A549 (cell line): Measurements from ENCODE around the gene VHLL. TPM values are rescaled to one million over a fixed set of nuclear protein-coding genes. Genes with fewer than 3 reads are reported as not detected.

ENCODE experiments used
- ATAC-seq, 2 experiments: fragments of 200-7000 bp in 1 of 2; fragments of >200 bp in 1 of 2; cut with Nextera tagmentation in 1 of 2; cut with Tn5 transposase in 1 of 2; 3 replicates each; pipeline versions ENCODE4 v1.8.0 to v1.9.1; 2018 to 2020; ENCODE audit warnings: mild to moderate bottlenecking in 1 of 2, moderate library complexity in 1 of 2
- CTCF ChIA-PET: fragments of 300-600 bp; sonication (Branson Sonifier 250); formaldehyde crosslinking; extraction: SDS; loops from one replicate; lab custom pipeline; 2021; ENCODE audit warnings: antibody characterized with exemption, inconsistent platforms; lab: Yijun Ruan, JAX
- POLR2A ChIA-PET: fragments of 350-600 bp; formaldehyde crosslinking; extraction: SDS; loops from one replicate; lab custom pipeline; 2021; ENCODE audit warnings: antibody characterized with exemption, inconsistent platforms; lab: Yijun Ruan, JAX
- DNase-seq, 2 experiments: peaks; one replicate each; pipeline versions ENCODE4 v3.0.0 to v3.0.0-alpha.2; 2011 to 2016; ENCODE audit warnings: low read depth in 1 of 2, low spot score in 1 of 2
- FAIRE-seq: peaks from 2 replicates; lab custom pipeline; 2011; peaks lifted over from hg19 to GRCh38; lab: Jason Lieb, UNC
- H3K27ac ChIP-seq, 2 experiments: fragments of >200 bp; sonication (Bioruptor Twin); formaldehyde crosslinking; 3 replicates each; pipeline ENCODE4 v1.5.1; 2016 to 2017
- H3K4me1 ChIP-seq: fragments of >200 bp; sonication (Bioruptor Twin); formaldehyde crosslinking; 3 replicates; pipeline ENCODE4 v1.6.1; 2016
- H3K4me2 ChIP-seq: fragments of >200 bp; sonication (Bioruptor Twin); formaldehyde crosslinking; 3 replicates; pipeline ENCODE4 v1.6.1; 2016
- H3K4me3 ChIP-seq: fragments of >200 bp; sonication (Bioruptor Twin); formaldehyde crosslinking; 3 replicates; pipeline ENCODE4 v1.5.1; 2016
- H3K9me3 ChIP-seq: fragments of >200 bp; sonication (Bioruptor Twin); formaldehyde crosslinking; 3 replicates; pipeline ENCODE4 v1.6.1; 2016
- BCL3 ChIP-seq: fragments of >200 bp; sonication (Bioruptor Twin); formaldehyde crosslinking; IDR thresholded peaks from 3 replicates; pipeline ENCODE4 v1.6.1; 2016
- CHD2 ChIP-seq: fragments of 150-350 bp; IDR thresholded peaks from 2 replicates; pipeline ENCODE4 v1.6.1; 2014; ENCODE audit warnings: low read length; ENCODE audit not compliant: partially characterized antibody
- EHF ChIP-seq: fragments of 250-450 bp; sonication (Bioruptor Pico); IDR thresholded peaks from 2 replicates; pipeline ENCODE4 v1.5.0; 2020; ENCODE audit warnings: mild to moderate bottlenecking
- EP300 ChIP-seq, 2 experiments: fragments of >200 bp; sonication (Bioruptor Twin); formaldehyde crosslinking; IDR thresholded peaks; 2 replicates in 1 of 2; 3 replicates in 1 of 2; pipeline ENCODE4 v1.6.1; 2016 to 2017
- FOXS1 ChIP-seq: fragments of 250-450 bp; sonication (Bioruptor Pico); IDR thresholded peaks from 2 replicates; pipeline ENCODE4 v1.5.0; 2020; ENCODE audit warnings: mild to moderate bottlenecking, moderate library complexity
- HDAC2 ChIP-seq: fragments of 200-600 bp; sonication (generic); IDR thresholded peaks from 2 replicates; pipeline ENCODE4 v1.6.1; 2016
- HMGXB4 ChIP-seq: fragments of 250-450 bp; sonication (Bioruptor Pico); IDR thresholded peaks from 2 replicates; pipeline ENCODE4 v1.5.0; 2021; ENCODE audit warnings: mild to moderate bottlenecking, moderate library complexity, borderline replicate concordance
- HOXB13 ChIP-seq: fragments of 250-450 bp; sonication (Bioruptor Pico); IDR thresholded peaks from 2 replicates; pipeline ENCODE4 v1.5.0; 2020; ENCODE audit warnings: low read depth, mild to moderate bottlenecking, moderate library complexity
- KDM5A ChIP-seq: fragments of 200-600 bp; sonication (generic); IDR thresholded peaks from 2 replicates; pipeline ENCODE4 v1.6.1; 2016; ENCODE audit warnings: antibody characterized with exemption, mild to moderate bottlenecking
- MYC ChIP-seq: IDR thresholded peaks from 2 replicates; pipeline ENCODE4 v1.6.1; 2012; ENCODE audit warnings: mild to moderate bottlenecking, inconsistent platforms, low read length, improper control_type of control experiment, borderline replicate concordance
- RAD21 ChIP-seq, 2 experiments: fragments of >200 bp in 1 of 2; sonication (Bioruptor Twin) in 1 of 2; formaldehyde crosslinking in 1 of 2; IDR thresholded peaks in 1 of 2; conservative IDR thresholded peaks in 1 of 2; 2 replicates in 1 of 2; 3 replicates in 1 of 2; pipeline ENCODE4 v1.6.1; 2012 to 2018; ENCODE audit warnings: inconsistent platforms in 1 of 2
- RCOR1 ChIP-seq: fragments of 150-350 bp; IDR thresholded peaks from 2 replicates; pipeline ENCODE4 v1.6.1; 2014; ENCODE audit warnings: antibody characterized with exemption, low read length, low read depth
- RNF2 ChIP-seq: fragments of 200-600 bp; sonication (generic); IDR thresholded peaks from 2 replicates; pipeline ENCODE4 v1.6.1; 2016; ENCODE audit warnings: low read depth, mild to moderate bottlenecking, antibody characterized with exemption, moderate library complexity, borderline replicate concordance
- TP53 ChIP-seq: fragments of 250-450 bp; sonication (Bioruptor Pico); IDR thresholded peaks from 2 replicates; pipeline ENCODE4 v1.5.0; 2021; ENCODE audit warnings: mild to moderate bottlenecking, moderate library complexity
- USF2 ChIP-seq: fragments of 450-650 bp; IDR thresholded peaks from 2 replicates; pipeline ENCODE4 v1.6.1; 2014; ENCODE audit warnings: antibody characterized with exemption
- ZFP36 ChIP-seq: fragments of 450-650 bp; IDR thresholded peaks from 2 replicates; pipeline ENCODE4 v1.6.1; 2014; ENCODE audit warnings: borderline replicate concordance; ENCODE audit not compliant: partially characterized antibody
- ZSCAN20 ChIP-seq: fragments of 250-450 bp; sonication (Bioruptor Pico); IDR thresholded peaks from 2 replicates; pipeline ENCODE4 v1.8.0; 2022; ENCODE audit warnings: mild to moderate bottlenecking, moderate library complexity
- WGBS: methylation state at CpG from one replicate; pipeline ENCODE4 v1.1.6; 2017; ENCODE audit errors: missing lambda C conversion rate; 5-methylcytosine and 5-hydroxymethylcytosine counted together
- polyA plus RNA-seq, 4 experiments: library from polyadenylated mRNA; depleted of rRNA in 3 of 4; stranded (reverse); fragments of >200 nt; fragmentation: RNase III in 1 of 4; extraction: RNeasy Plus Mini Kit Qiagen cat#74134 plus additional on column Dnase treatment in 1 of 4; gene quantifications; 2 replicates in 3 of 4; 3 replicates in 1 of 4; pipeline ENCODE4 v1.2.3, GENCODE V29; 2011 to 2017

VHLL gene
- polyA plus RNA-seq, 2 of the 4 experiments (the other 2 are of a cell fraction) = not detected

- TF ChIP-seq HOXB13 (no peak), RCOR1 (no peak), MYC (no peak)
- TF ChIP-seq, all 56 proteins: peak for 0
Measured at GRCh38 chr1:156253634-156254033, 45.5 kb downstream of the VHLL start (continued).

- DNase-seq (no peak), ATAC-seq (no peak), FAIRE-seq (no peak)
- H3K9me3 ChIP-seq = no peaks in the 10 kb centered on the region
- no peak overlapping the region for H3K4me3 ChIP-seq
- 70% methylated on average over 3 of the region's 3 CpGs for WGBS
- no peak overlapping the region for H3K4me2 ChIP-seq
- ChIA-PET POLR2A (interaction anchor here (0.5 to 1.3 kb wide), 2 partner anchors 38 to 83 kb away, joined by 3 to 5 read pairs; partner anchors contain the start of gene PMF1), CTCF (interaction anchor here (0.7 to 3.6 kb wide), 14 partner anchors 9 to 194 kb away, joined by 3 to 12 read pairs (median 5); partner anchors contain the start of gene BGLAP)
- H3K4me1 ChIP-seq = peaks cover 12% of the 10 kb centered on the region
- H3K27ac ChIP-seq = no peak overlapping the region
- no peak for TF ChIP-seq BCL3
- no peak for TF ChIP-seq HMGXB4
Measured at GRCh38 chr1:156251527-156251926, 47.6 kb downstream of the VHLL start.

GRCh38 chr1:156249593-156249992, 49.5 kb downstream of the VHLL start:
- TF ChIP-seq CHD2 = no peak
- no peak for TF ChIP-seq RNF2
- TF ChIP-seq USF2 = no peak
- no peak for TF ChIP-seq TP53 (CRISPR knock-in tag)
- no peak for TF ChIP-seq EP300 (IDR thresholded peaks at IDR 0.05)
- TF ChIP-seq RCOR1 = no peak
- no peak for TF ChIP-seq ZFP36
- TF ChIP-seq HDAC2 = no peak
- no peak for TF ChIP-seq KDM5A
- no peak for TF ChIP-seq EHF (CRISPR knock-in tag)
- no peak for TF ChIP-seq RAD21 (conservative IDR thresholded peaks at IDR 0.05 in 1 of 2, IDR thresholded peaks at IDR 0.05 in 1 of 2)
- TF ChIP-seq ZSCAN20 = no peak
- no peak for TF ChIP-seq FOXS1 (CRISPR knock-in tag)
- H3K4me2 ChIP-seq = no peak overlapping the region
- no peak for DNase-seq
- CTCF ChIA-PET = interaction anchor here (1.1 to 3.1 kb wide), 6 partner anchors 10 to 136 kb away, joined by 3 to 17 read pairs (median 4); no protein-coding TSS in a partner anchor
- WGBS = 82% methylated on average over 5 of the region's 5 CpGs
- H3K9me3 ChIP-seq = no peaks in the 10 kb centered on the region
- ATAC-seq = no peak
- no peak overlapping the region for H3K27ac ChIP-seq
- H3K4me3 ChIP-seq = no peak overlapping the region
- peaks cover 12% of the 10 kb centered on the region for H3K4me1 ChIP-seq
- FAIRE-seq = no peak
- POLR2A ChIA-PET = no interaction called here

Other genes starting within 250 kb of the VHLL start
- 42.0 and 47.6 TPM in 2 replicates for gene UBQLN4, start 245.5 kb downstream of the VHLL start, polyA plus RNA-seq (2011; rRNA removed)
- gene UBQLN4, start 245.5 kb downstream of the VHLL start, polyA plus RNA-seq (2017; fragmentation: RNase III; extraction: RNeasy Plus Mini Kit Qiagen cat#74134 plus additional on column Dnase treatment) = 36.5 to 39.1 TPM (median 38.2 TPM) in 3 replicates
- 63.0 and 71.4 TPM in 2 replicates for gene LAMTOR2, start 244.5 kb downstream of the VHLL start, polyA plus RNA-seq (2011; rRNA removed)
- gene LAMTOR2, start 244.5 kb downstream of the VHLL start, polyA plus RNA-seq (2017; fragmentation: RNase III; extraction: RNeasy Plus Mini Kit Qiagen cat#74134 plus additional on column Dnase treatment) = 151 to 171 TPM (median 166 TPM) in 3 replicates
- gene RAB25, start 238.1 kb downstream of the VHLL start, polyA plus RNA-seq (2011; rRNA removed) = 0.11 TPM in 1 of 2 replicates, not detected in the other
- not detected in 3 replicates for gene RAB25, start 238.1 kb downstream of the VHLL start, polyA plus RNA-seq (2017; fragmentation: RNase III; extraction: RNeasy Plus Mini Kit Qiagen cat#74134 plus additional on column Dnase treatment)
- gene MEX3A, start 216.8 kb downstream of the VHLL start, polyA plus RNA-seq (2011; rRNA removed) = 1.8 and 2.4 TPM in 2 replicates
- 3.3 to 4.9 TPM (median 4.4 TPM) in 3 replicates for gene MEX3A, start 216.8 kb downstream of the VHLL start, polyA plus RNA-seq (2017; fragmentation: RNase III; extraction: RNeasy Plus Mini Kit Qiagen cat#74134 plus additional on column Dnase treatment)
- 155 and 214 TPM in 2 replicates for gene LMNA, start 184.6 kb downstream of the VHLL start, polyA plus RNA-seq (2011; rRNA removed)
- 286 to 310 TPM (median 288 TPM) in 3 replicates for gene LMNA, start 184.6 kb downstream of the VHLL start, polyA plus RNA-seq (2017; fragmentation: RNase III; extraction: RNeasy Plus Mini Kit Qiagen cat#74134 plus additional on column Dnase treatment)
- 0.27 and 0.37 TPM in 2 replicates for gene SEMA4A, start 145.7 kb downstream of the VHLL start, polyA plus RNA-seq (2011; rRNA removed)
- gene SEMA4A, start 145.7 kb downstream of the VHLL start, polyA plus RNA-seq (2017; fragmentation: RNase III; extraction: RNeasy Plus Mini Kit Qiagen cat#74134 plus additional on column Dnase treatment) = 0.04 to 0.09 TPM (median 0.07 TPM) in 3 replicates
- 30.7 and 38.8 TPM in 2 replicates for gene SLC25A44, start 105.2 kb downstream of the VHLL start, polyA plus RNA-seq (2011; rRNA removed)
- gene SLC25A44, start 105.2 kb downstream of the VHLL start, polyA plus RNA-seq (2017; fragmentation: RNase III; extraction: RNeasy Plus Mini Kit Qiagen cat#74134 plus additional on column Dnase treatment) = 22.7 to 25.1 TPM (median 23.1 TPM) in 3 replicates
- gene PMF1, start 86.3 kb downstream of the VHLL start, polyA plus RNA-seq (2011; rRNA removed) = 61.4 and 63.9 TPM in 2 replicates
- gene PMF1, start 86.3 kb downstream of the VHLL start, polyA plus RNA-seq (2017; fragmentation: RNase III; extraction: RNeasy Plus Mini Kit Qiagen cat#74134 plus additional on column Dnase treatment) = 57.7 to 59.8 TPM (median 59.4 TPM) in 3 replicates
- gene BGLAP, start 57.1 kb downstream of the VHLL start, polyA plus RNA-seq (2011; rRNA removed) = 0.12 and 0.42 TPM in 2 replicates
- gene BGLAP, start 57.1 kb downstream of the VHLL start, polyA plus RNA-seq (2017; fragmentation: RNase III; extraction: RNeasy Plus Mini Kit Qiagen cat#74134 plus additional on column Dnase treatment) = 0.23 to 0.30 TPM in 2 of 3 replicates, not detected in the other
- gene PAQR6, start 51.3 kb downstream of the VHLL start, polyA plus RNA-seq (2011; rRNA removed) = 2.4 and 2.8 TPM in 2 replicates
- 5.6 to 10.6 TPM (median 8.6 TPM) in 3 replicates for gene PAQR6, start 51.3 kb downstream of the VHLL start, polyA plus RNA-seq (2017; fragmentation: RNase III; extraction: RNeasy Plus Mini Kit Qiagen cat#74134 plus additional on column Dnase treatment)
- 25.6 and 38.0 TPM in 2 replicates for gene SMG5, start 16.5 kb downstream of the VHLL start, polyA plus RNA-seq (2011; rRNA removed)
- gene SMG5, start 16.5 kb downstream of the VHLL start, polyA plus RNA-seq (2017; fragmentation: RNase III; extraction: RNeasy Plus Mini Kit Qiagen cat#74134 plus additional on column Dnase treatment) = 46.4 to 51.5 TPM (median 48.7 TPM) in 3 replicates
- gene TMEM79, start 15.0 kb downstream of the VHLL start, polyA plus RNA-seq (2011; rRNA removed) = 7.2 and 7.5 TPM in 2 replicates
- gene TMEM79, start 15.0 kb downstream of the VHLL start, polyA plus RNA-seq (2017; fragmentation: RNase III; extraction: RNeasy Plus Mini Kit Qiagen cat#74134 plus additional on column Dnase treatment) = 5.7 to 6.3 TPM (median 6.3 TPM) in 3 replicates
- 12.4 and 16.9 TPM in 2 replicates for gene GLMP, start 3.6 kb downstream of the VHLL start, polyA plus RNA-seq (2011; rRNA removed)
- 23.0 to 32.5 TPM (median 29.0 TPM) in 3 replicates for gene GLMP, start 3.6 kb downstream of the VHLL start, polyA plus RNA-seq (2017; fragmentation: RNase III; extraction: RNeasy Plus Mini Kit Qiagen cat#74134 plus additional on column Dnase treatment)
- 528 and 530 TPM in 2 replicates for gene CCT3, start 39.0 kb upstream of the VHLL start, polyA plus RNA-seq (2011; rRNA removed)
- gene CCT3, start 39.0 kb upstream of the VHLL start, polyA plus RNA-seq (2017; fragmentation: RNase III; extraction: RNeasy Plus Mini Kit Qiagen cat#74134 plus additional on column Dnase treatment) = 804 to 909 TPM (median 824 TPM) in 3 replicates
- gene TSACC, start 39.2 kb upstream of the VHLL start, polyA plus RNA-seq (2011; rRNA removed) = 3.9 and 4.7 TPM in 2 replicates
- 2.6 to 3.2 TPM (median 3.0 TPM) in 3 replicates for gene TSACC, start 39.2 kb upstream of the VHLL start, polyA plus RNA-seq (2017; fragmentation: RNase III; extraction: RNeasy Plus Mini Kit Qiagen cat#74134 plus additional on column Dnase treatment)
- gene RHBG, start 69.9 kb upstream of the VHLL start, polyA plus RNA-seq (2011; rRNA removed) = 0.04 and 0.06 TPM in 2 replicates
- gene RHBG, start 69.9 kb upstream of the VHLL start, polyA plus RNA-seq (2017; fragmentation: RNase III; extraction: RNeasy Plus Mini Kit Qiagen cat#74134 plus additional on column Dnase treatment) = 0.08 TPM in 1 of 3 replicates, not detected in the others
- 16.8 and 20.8 TPM in 2 replicates for gene MEF2D, start 201.5 kb upstream of the VHLL start, polyA plus RNA-seq (2011; rRNA removed)
- 20.7 to 23.4 TPM (median 22.8 TPM) in 3 replicates for gene MEF2D, start 201.5 kb upstream of the VHLL start, polyA plus RNA-seq (2017; fragmentation: RNase III; extraction: RNeasy Plus Mini Kit Qiagen cat#74134 plus additional on column Dnase treatment)